SK-N-SH (cell line): ENCODE measurements around the gene DHRS7C. TPM values are rescaled to one million over a fixed set of nuclear protein-coding genes. Genes with fewer than 3 reads are reported as not detected.

Experiments used
- CTCF ChIA-PET: fragments of 300-600, 350-600 bp; formaldehyde crosslinking; extraction: SDS; loops from one replicate; lab custom pipeline; 2021; lab: Yijun Ruan, JAX
- POLR2A ChIA-PET: fragments of 350-600 bp; sonication (Branson Sonifier 250); formaldehyde crosslinking; extraction: SDS; loops from one replicate; lab custom pipeline; 2020; ENCODE audit warnings: antibody characterized with exemption, inconsistent platforms; lab: Yijun Ruan, JAX
- DNase-seq: peaks from one replicate; pipeline ENCODE4 v3.0.0; 2012
- H2AFZ ChIP-seq: fragments of 200-600 bp; sonication (generic); 2 replicates; pipeline ENCODE4 v1.8.1; 2016; ENCODE audit warnings: antibody characterized with exemption, mild to moderate bottlenecking, low read depth
- H3F3A ChIP-seq: fragments of 200-600 bp; sonication (generic); replicated peaks from 2 replicates; pipeline ENCODE3; 2016; ENCODE audit warnings: antibody characterized with exemption, mild to moderate bottlenecking; ENCODE audit not compliant: insufficient read depth
- H3K27ac ChIP-seq, 2 experiments: fragments of 200-500 bp in 1 of 2; fragments of 200-600 bp in 1 of 2; sonication (Bioruptor generic) in 1 of 2; sonication (generic), shearing (Covaris generic) in 1 of 2; 2 replicates each; pipeline versions ENCODE4 v1.5.1 to v1.6.1; 2014 to 2016; ENCODE audit warnings: low read depth in 2 of 2, inconsistent platforms in 1 of 2, low read length in 1 of 2, mild to moderate bottlenecking in 1 of 2, mixed read lengths in 1 of 2
- H3K27me3 ChIP-seq: fragments of 200-600 bp; sonication (generic), shearing (Covaris generic); 2 replicates; pipeline ENCODE4 v1.6.1; 2016; ENCODE audit warnings: mixed run types; ENCODE audit not compliant: insufficient read depth
- H3K36me3 ChIP-seq, 2 experiments: fragments of 200-500 bp in 1 of 2; fragments of 200-600 bp in 1 of 2; sonication (Bioruptor generic) in 1 of 2; sonication (generic) in 1 of 2; replicated peaks in 1 of 2; 2 replicates each; pipeline versions ENCODE3 to v1.5.1; 2014 to 2016; ENCODE audit warnings: low read length in 1 of 2, mild to moderate bottlenecking in 1 of 2; ENCODE audit not compliant: insufficient read depth in 2 of 2, control insufficient read depth in 1 of 2
- H3K4me1 ChIP-seq, 2 experiments: fragments of 200-500 bp in 1 of 2; fragments of 200-600 bp in 1 of 2; sonication (Bioruptor generic) in 1 of 2; sonication (generic), shearing (Covaris generic) in 1 of 2; 2 replicates each; pipeline versions ENCODE4 v1.5.1 to v1.6.1; 2014 to 2016; ENCODE audit warnings: low read depth in 1 of 2, low read length in 1 of 2, mixed run types in 1 of 2; ENCODE audit not compliant: insufficient read depth in 2 of 2, control insufficient read depth in 1 of 2
- H3K4me2 ChIP-seq: fragments of 200-600 bp; sonication (generic), shearing (Covaris generic); 2 replicates; pipeline ENCODE4 v1.6.1; 2017; ENCODE audit warnings: mixed run types
- H3K4me3 ChIP-seq, 2 experiments: fragments of 200-500 bp in 1 of 2; fragments of 200-600 bp in 1 of 2; sonication (Bioruptor generic) in 1 of 2; sonication (generic), shearing (Covaris generic) in 1 of 2; 2 replicates each; pipeline versions ENCODE4 v1.5.1 to v1.8.1; 2014 to 2016; ENCODE audit warnings: low read depth in 2 of 2, inconsistent platforms in 1 of 2, low read length in 1 of 2, mild to moderate bottlenecking in 1 of 2, mixed read lengths in 1 of 2, moderate library complexity in 1 of 2
- H3K79me2 ChIP-seq: fragments of 200-600 bp; sonication (generic); 2 replicates; pipeline ENCODE4 v1.8.1; 2017; ENCODE audit warnings: mild to moderate bottlenecking; ENCODE audit not compliant: insufficient read depth
- H3K9ac ChIP-seq: fragments of 200-600 bp; sonication (generic); 2 replicates; pipeline ENCODE4 v1.6.1; 2017; ENCODE audit warnings: mixed run types
- H3K9me2 ChIP-seq: fragments of 200-600 bp; sonication (generic); 2 replicates; pipeline ENCODE4 v1.6.1; 2017; ENCODE audit warnings: mixed run types
- H3K9me3 ChIP-seq: fragments of 200-600 bp; sonication (generic); 2 replicates; pipeline ENCODE4 v1.6.1; 2017; ENCODE audit warnings: mixed run types, mild to moderate bottlenecking, moderate library complexity
- H4K20me1 ChIP-seq: fragments of 200-600 bp; sonication (generic); 2 replicates; pipeline ENCODE4 v1.6.1; 2017; ENCODE audit warnings: mild to moderate bottlenecking, mixed run types; ENCODE audit not compliant: insufficient read depth
- EP300 ChIP-seq, 2 experiments: IDR thresholded peaks; 2 replicates each; pipeline versions ENCODE4 v1.4.0 to v1.6.1; 2012; ENCODE audit warnings: borderline replicate concordance in 1 of 2, low read depth in 1 of 2, low read length in 1 of 2
- FOSL2 ChIP-seq: IDR thresholded peaks from 2 replicates; pipeline ENCODE4 v1.4.0; 2012; ENCODE audit warnings: low read depth, mild to moderate bottlenecking, moderate library complexity, borderline replicate concordance
- FOXM1 ChIP-seq: IDR thresholded peaks from 2 replicates; pipeline ENCODE4 v1.4.0; 2012; ENCODE audit warnings: low read depth, mild to moderate bottlenecking
- GABPA ChIP-seq: IDR thresholded peaks from 2 replicates; pipeline ENCODE4 v1.4.0; 2012; ENCODE audit warnings: low read depth, mild to moderate bottlenecking
- JUND ChIP-seq: IDR thresholded peaks from 2 replicates; pipeline ENCODE4 v1.4.0; 2012
- NRF1 ChIP-seq: IDR thresholded peaks from 2 replicates; pipeline ENCODE4 v1.6.1; 2012; ENCODE audit warnings: low read depth, mild to moderate bottlenecking, low read length
- POLR2AphosphoS5 ChIP-seq: IDR thresholded peaks from 2 replicates; pipeline ENCODE4 v1.6.1; 2012; ENCODE audit warnings: low read depth, low read length
- RAD21 ChIP-seq: IDR thresholded peaks from 2 replicates; pipeline ENCODE4 v1.6.1; 2012; ENCODE audit warnings: mild to moderate bottlenecking, low read length
- RCOR1 ChIP-seq: fragments of 150-350 bp; IDR thresholded peaks from 2 replicates; pipeline ENCODE4 v1.6.1; 2017; ENCODE audit warnings: antibody characterized with exemption, low read length
- REST ChIP-seq: IDR thresholded peaks from 2 replicates; pipeline ENCODE4 v1.6.1; 2012; ENCODE audit warnings: mild to moderate bottlenecking, low read depth, low read length, moderate library complexity
- RFX5 ChIP-seq: IDR thresholded peaks from 2 replicates; pipeline ENCODE4 v1.6.1; 2012; ENCODE audit warnings: mild to moderate bottlenecking, improper control_type of control experiment, low read length
- RXRA ChIP-seq: IDR thresholded peaks from 2 replicates; pipeline ENCODE4 v1.4.0; 2012; ENCODE audit warnings: low read depth, mild to moderate bottlenecking, borderline replicate concordance
- SMC3 ChIP-seq: IDR thresholded peaks from 2 replicates; pipeline ENCODE4 v1.6.1; 2012; ENCODE audit warnings: low read depth, low read length, improper control_type of control experiment
- TCF12 ChIP-seq: IDR thresholded peaks from 2 replicates; pipeline ENCODE4 v1.4.0; 2012
- USF1 ChIP-seq: IDR thresholded peaks from 2 replicates; pipeline ENCODE4 v1.4.0; 2012; ENCODE audit warnings: low read depth, borderline replicate concordance
- USF2 ChIP-seq: fragments of 150-350 bp; IDR thresholded peaks from 2 replicates; pipeline ENCODE4 v1.6.1; 2017; ENCODE audit warnings: antibody characterized with exemption, low read length, low read depth, borderline replicate concordance
- YY1 ChIP-seq: IDR thresholded peaks from 2 replicates; pipeline ENCODE4 v1.4.0; 2012; ENCODE audit warnings: low read depth, mild to moderate bottlenecking
- WGBS: methylation state at CpG from one replicate; pipeline ENCODE4 v1.1.6; 2017; ENCODE audit warnings: low lambda C conversion rate; 5-methylcytosine and 5-hydroxymethylcytosine counted together
- polyA plus RNA-seq, 3 experiments: library from polyadenylated mRNA; depleted of rRNA; stranded (reverse); fragments of >200 nt; gene quantifications; 2 replicates each; pipeline ENCODE4 v1.2.3, GENCODE V29; 2012
- TF ChIP-seq, protein P1 (sequence below): fragments of 150-350 bp; IDR thresholded peaks from 2 replicates; pipeline ENCODE4 v1.6.1; 2016; ENCODE audit warnings: mild to moderate bottlenecking, low read depth, low read length
- TF ChIP-seq, protein P2 (sequence below): IDR thresholded peaks from 2 replicates; pipeline ENCODE4; 2012

The DHRS7C gene
- polyA plus RNA-seq, 1 of the 3 experiments (the other 2 are of a cell fraction) = not detected

DNA sequence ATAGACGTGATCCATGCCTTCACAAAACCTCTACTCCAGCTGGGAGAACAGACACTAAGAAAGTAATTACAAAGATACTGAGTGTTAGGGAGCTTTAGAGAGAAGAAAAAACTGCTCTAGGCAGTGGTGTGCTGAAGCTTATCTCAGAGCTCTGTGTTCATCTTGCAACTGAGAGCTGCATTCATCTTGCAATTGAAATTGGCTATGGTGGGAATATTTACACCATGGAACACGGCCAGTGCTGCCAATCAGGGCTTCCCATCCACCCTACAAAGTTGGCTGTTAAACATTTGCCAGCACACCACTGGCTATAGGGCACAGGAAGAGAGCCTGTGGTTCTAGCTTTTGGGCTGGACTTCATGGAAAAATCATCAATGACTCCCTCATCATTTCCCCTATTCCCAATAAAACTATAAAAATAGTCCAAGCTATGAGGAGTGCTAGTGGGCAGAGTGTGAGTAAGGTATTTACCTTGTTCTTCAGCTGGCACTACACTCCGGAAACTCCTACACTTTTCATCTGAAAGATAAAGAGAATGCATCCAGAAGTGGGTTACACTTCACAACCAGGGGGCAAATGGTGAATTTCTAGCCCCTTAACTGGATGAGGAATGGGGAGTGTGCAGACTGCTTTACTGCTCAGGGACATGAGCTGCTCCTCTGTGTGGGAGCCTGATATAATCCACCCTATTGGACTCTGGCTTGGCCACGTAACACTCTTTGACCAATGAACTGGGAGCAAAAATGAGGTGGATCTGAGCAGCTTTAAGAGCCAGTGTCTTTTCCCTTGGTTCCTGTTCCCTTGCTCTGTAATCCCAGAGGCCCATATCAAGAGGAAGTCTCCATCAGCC is 18.9 kb upstream of the DHRS7C start:
- Histone ChIP-seq H3K9ac (no peak overlapping the region), H3K4me3 (no peak overlapping the region), H3K4me2 (no peak overlapping the region), H3K36me3 (no peaks in the 10 kb centered on the region), H3K27me3 (peaks cover 13% of the 10 kb centered on the region; the same call in 1 of the 2 replicates), H2AFZ (no peak overlapping the region), H3K9me3 (no peaks in the 10 kb centered on the region), H3K27ac (no peak overlapping the region), H3F3A (no peaks in the 10 kb centered on the region), H3K79me2 (no peaks in the 10 kb centered on the region), H3K9me2 (no peaks in the 10 kb centered on the region), H3K4me1 (no peaks in the 10 kb centered on the region), H4K20me1 (no peaks in the 10 kb centered on the region)
- no peak for TF ChIP-seq RCOR1
- TF ChIP-seq RAD21 = no peak
- TF ChIP-seq RFX5 = no peak
- no peak for TF ChIP-seq REST
- TF ChIP-seq, protein P1, sequence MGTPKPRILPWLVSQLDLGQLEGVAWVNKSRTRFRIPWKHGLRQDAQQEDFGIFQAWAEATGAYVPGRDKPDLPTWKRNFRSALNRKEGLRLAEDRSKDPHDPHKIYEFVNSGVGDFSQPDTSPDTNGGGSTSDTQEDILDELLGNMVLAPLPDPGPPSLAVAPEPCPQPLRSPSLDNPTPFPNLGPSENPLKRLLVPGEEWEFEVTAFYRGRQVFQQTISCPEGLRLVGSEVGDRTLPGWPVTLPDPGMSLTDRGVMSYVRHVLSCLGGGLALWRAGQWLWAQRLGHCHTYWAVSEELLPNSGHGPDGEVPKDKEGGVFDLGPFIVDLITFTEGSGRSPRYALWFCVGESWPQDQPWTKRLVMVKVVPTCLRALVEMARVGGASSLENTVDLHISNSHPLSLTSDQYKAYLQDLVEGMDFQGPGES = no peak
- no peak for TF ChIP-seq TCF12
- no peak for TF ChIP-seq EP300 (IDR thresholded peaks at IDR 0.05; ENCODE audit: borderline replicate concordance in 1 of 2, low read depth in 1 of 2, low read length in 1 of 2)
- TF ChIP-seq RXRA = no peak
- TF ChIP-seq JUND = no peak
- TF ChIP-seq SMC3 = no peak
- TF ChIP-seq FOXM1 = no peak
- no peak for TF ChIP-seq USF1
- TF ChIP-seq YY1 = no peak
- no peak for TF ChIP-seq USF2
- TF ChIP-seq, protein P2, sequence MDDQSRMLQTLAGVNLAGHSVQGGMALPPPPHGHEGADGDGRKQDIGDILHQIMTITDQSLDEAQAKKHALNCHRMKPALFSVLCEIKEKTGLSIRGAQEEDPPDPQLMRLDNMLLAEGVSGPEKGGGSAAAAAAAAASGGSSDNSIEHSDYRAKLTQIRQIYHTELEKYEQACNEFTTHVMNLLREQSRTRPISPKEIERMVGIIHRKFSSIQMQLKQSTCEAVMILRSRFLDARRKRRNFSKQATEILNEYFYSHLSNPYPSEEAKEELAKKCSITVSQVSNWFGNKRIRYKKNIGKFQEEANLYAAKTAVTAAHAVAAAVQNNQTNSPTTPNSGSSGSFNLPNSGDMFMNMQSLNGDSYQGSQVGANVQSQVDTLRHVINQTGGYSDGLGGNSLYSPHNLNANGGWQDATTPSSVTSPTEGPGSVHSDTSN = no peak
- TF ChIP-seq GABPA = no peak
- TF ChIP-seq NRF1 = no peak
- no peak for TF ChIP-seq POLR2AphosphoS5
- no peak for TF ChIP-seq FOSL2
- 8% methylated on average over 4 of the region's 4 CpGs for WGBS
- ChIA-PET POLR2A (no interaction called here), CTCF (no interaction called here)
- DNase-seq = no peak
